WTC11 (cell line): Measurements from ENCODE around the gene SPATA3. TPM values are rescaled to one million over a fixed set of nuclear protein-coding genes. Genes with fewer than 3 reads are reported as not detected.

ENCODE experiments used
- ATAC-seq: fragments of 200-7000 bp; cut with Tn5 transposase; 2 replicates; pipeline ENCODE4 v1.10.0; 2021; ENCODE audit warnings: mild to moderate bottlenecking, moderate library complexity
- CTCF ChIA-PET: fragments of 300-600 bp; sonication (Branson Sonifier 250); formaldehyde crosslinking; loops from one replicate; lab custom pipeline; 2021; ENCODE audit warnings: antibody characterized with exemption; lab: Charles Lee
- POLR2A ChIA-PET: fragments of 350-600 bp; sonication (Branson Sonifier 250); formaldehyde crosslinking; loops from one replicate; lab custom pipeline; 2021; ENCODE audit warnings: antibody characterized with exemption; lab: Charles Lee
- DNase-seq: peaks from one replicate; pipeline ENCODE4 v3.0.0; 2021; ENCODE audit warnings: low spot score
- H3K27ac Mint-ChIP-seq: 2 replicates; pipeline ENCODE4 v1.8.0; 2021; ENCODE audit warnings: mixed read lengths
- H3K27me3 Mint-ChIP-seq: 2 replicates; pipeline ENCODE4 v1.8.0; 2021; ENCODE audit warnings: low read depth, mild to moderate bottlenecking, moderate library complexity, mixed read lengths
- H3K36me3 Mint-ChIP-seq: 2 replicates; pipeline ENCODE4 v1.8.0; 2021; ENCODE audit warnings: mixed read lengths
- H3K4me1 Mint-ChIP-seq: 2 replicates; pipeline ENCODE4 v1.8.0; 2022; ENCODE audit warnings: mixed read lengths
- H3K4me3 Mint-ChIP-seq: 2 replicates; pipeline ENCODE4 v1.8.0; 2021; ENCODE audit warnings: mild to moderate bottlenecking, moderate library complexity, mixed read lengths
- H3K9me3 Mint-ChIP-seq: 2 replicates; pipeline ENCODE4 v1.8.0; 2021; ENCODE audit warnings: mixed read lengths
- ATF1 ChIP-seq: sonication (generic); formaldehyde crosslinking; IDR thresholded peaks from 2 replicates; pipeline ENCODE4 v1.8.1; 2023; ENCODE audit warnings: mild to moderate bottlenecking, moderate library complexity, missing genetic modification reagents
- GABPB1 ChIP-seq: sonication (generic); formaldehyde crosslinking; IDR thresholded peaks from 2 replicates; pipeline ENCODE4 v1.8.1; 2023; ENCODE audit warnings: mild to moderate bottlenecking, missing genetic modification reagents
- GRHL2 ChIP-seq: fragments of 250-450 bp; sonication (Bioruptor Pico); IDR thresholded peaks from 2 replicates; pipeline ENCODE4 v1.8.0; 2022; ENCODE audit warnings: mild to moderate bottlenecking, moderate library complexity; ENCODE audit not compliant: insufficient replicate concordance, severe bottlenecking
- HMGXB4 ChIP-seq: sonication (generic); formaldehyde crosslinking; IDR thresholded peaks from 2 replicates; pipeline ENCODE4 v1.8.1; 2023; ENCODE audit warnings: mild to moderate bottlenecking, moderate library complexity, missing genetic modification reagents
- KAT7 ChIP-seq: sonication (generic); formaldehyde crosslinking; IDR thresholded peaks from 2 replicates; pipeline ENCODE4 v1.8.1; 2023; ENCODE audit warnings: missing genetic modification reagents, mild to moderate bottlenecking, borderline replicate concordance
- OVOL2 ChIP-seq: fragments of 250-450 bp; sonication (Bioruptor Pico); IDR thresholded peaks from 2 replicates; pipeline ENCODE4 v1.9.0; 2021; ENCODE audit warnings: mild to moderate bottlenecking, borderline replicate concordance
- PREB ChIP-seq: sonication (generic); formaldehyde crosslinking; IDR thresholded peaks from 2 replicates; pipeline ENCODE4 v1.8.1; 2022; ENCODE audit warnings: mild to moderate bottlenecking, missing genetic modification reagents, moderate library complexity, borderline replicate concordance
- ZNF219 ChIP-seq: sonication (generic); formaldehyde crosslinking; IDR thresholded peaks from 2 replicates; pipeline ENCODE4 v1.8.0; 2023; ENCODE audit warnings: missing genetic modification reagents, mild to moderate bottlenecking, borderline replicate concordance
- ZNF232 ChIP-seq: sonication (generic); formaldehyde crosslinking; IDR thresholded peaks from 2 replicates; pipeline ENCODE4 v1.8.0; 2022; ENCODE audit warnings: mild to moderate bottlenecking, missing genetic modification reagents
- ZNF396 ChIP-seq: fragments of 250-450 bp; sonication (Bioruptor Pico); IDR thresholded peaks from 2 replicates; pipeline ENCODE4 v1.8.0; 2021; ENCODE audit warnings: mild to moderate bottlenecking, moderate library complexity, borderline replicate concordance
- ZNF671 ChIP-seq: fragments of 250-450 bp; sonication (Bioruptor Pico); IDR thresholded peaks from 2 replicates; pipeline ENCODE4 v1.8.0; 2021; ENCODE audit warnings: mild to moderate bottlenecking
- total RNA-seq: library from RNA; stranded (reverse); gene quantifications from 3 replicates; pipeline ENCODE4 v1.2.3, GENCODE V29; 2021
- TF ChIP-seq, protein P1 (sequence below): fragments of 200-600 bp; IDR thresholded peaks from 2 replicates; pipeline ENCODE4 v1.8.0; 2022; ENCODE audit warnings: antibody characterized with exemption
- TF ChIP-seq, protein P2 (sequence below): sonication (generic); formaldehyde crosslinking; IDR thresholded peaks from 2 replicates; pipeline ENCODE4 v1.8.1; 2022; ENCODE audit warnings: mild to moderate bottlenecking, moderate library complexity, missing genetic modification reagents

Gene SPATA3
- total RNA-seq, 1 experiment from 2014 or later, result not detected

- H3K27me3 Mint-ChIP-seq, result peaks cover 38% of the 10 kb centered on the region
- ATAC-seq (no peak), DNase-seq (no peak)
- ChIA-PET POLR2A (no interaction called here), CTCF (no interaction called here)
- no peak overlapping the region for H3K4me3 Mint-ChIP-seq
- H3K27ac Mint-ChIP-seq, result no peak overlapping the region
- H3K36me3 Mint-ChIP-seq, result no peaks in the 10 kb centered on the region
- no peaks in the 10 kb centered on the region for H3K9me3 Mint-ChIP-seq
- TF ChIP-seq HMGXB4 (CRISPR knock-in tag) (no peak), ZNF671 (no peak), ZNF219 (CRISPR knock-in tag) (no peak), ATF1 (CRISPR knock-in tag) (no peak), GRHL2 (CRISPR knock-in tag) (no peak), ZNF232 (CRISPR knock-in tag) (no peak), OVOL2 (CRISPR knock-in tag) (no peak), ZNF396 (CRISPR knock-in tag) (no peak), KAT7 (CRISPR knock-in tag) (no peak)
- TF ChIP-seq, protein P1, sequence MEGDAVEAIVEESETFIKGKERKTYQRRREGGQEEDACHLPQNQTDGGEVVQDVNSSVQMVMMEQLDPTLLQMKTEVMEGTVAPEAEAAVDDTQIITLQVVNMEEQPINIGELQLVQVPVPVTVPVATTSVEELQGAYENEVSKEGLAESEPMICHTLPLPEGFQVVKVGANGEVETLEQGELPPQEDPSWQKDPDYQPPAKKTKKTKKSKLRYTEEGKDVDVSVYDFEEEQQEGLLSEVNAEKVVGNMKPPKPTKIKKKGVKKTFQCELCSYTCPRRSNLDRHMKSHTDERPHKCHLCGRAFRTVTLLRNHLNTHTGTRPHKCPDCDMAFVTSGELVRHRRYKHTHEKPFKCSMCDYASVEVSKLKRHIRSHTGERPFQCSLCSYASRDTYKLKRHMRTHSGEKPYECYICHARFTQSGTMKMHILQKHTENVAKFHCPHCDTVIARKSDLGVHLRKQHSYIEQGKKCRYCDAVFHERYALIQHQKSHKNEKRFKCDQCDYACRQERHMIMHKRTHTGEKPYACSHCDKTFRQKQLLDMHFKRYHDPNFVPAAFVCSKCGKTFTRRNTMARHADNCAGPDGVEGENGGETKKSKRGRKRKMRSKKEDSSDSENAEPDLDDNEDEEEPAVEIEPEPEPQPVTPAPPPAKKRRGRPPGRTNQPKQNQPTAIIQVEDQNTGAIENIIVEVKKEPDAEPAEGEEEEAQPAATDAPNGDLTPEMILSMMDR, result no peak
- TF ChIP-seq, all 79 proteins: peak for 0
- peaks cover 4% of the 10 kb centered on the region; the same call in 1 of the 2 replicates for H3K4me1 Mint-ChIP-seq
These were observed 53.5 kb downstream of the SPATA3 start for GRCh38 chr2:231049286-231050017.

DNA sequence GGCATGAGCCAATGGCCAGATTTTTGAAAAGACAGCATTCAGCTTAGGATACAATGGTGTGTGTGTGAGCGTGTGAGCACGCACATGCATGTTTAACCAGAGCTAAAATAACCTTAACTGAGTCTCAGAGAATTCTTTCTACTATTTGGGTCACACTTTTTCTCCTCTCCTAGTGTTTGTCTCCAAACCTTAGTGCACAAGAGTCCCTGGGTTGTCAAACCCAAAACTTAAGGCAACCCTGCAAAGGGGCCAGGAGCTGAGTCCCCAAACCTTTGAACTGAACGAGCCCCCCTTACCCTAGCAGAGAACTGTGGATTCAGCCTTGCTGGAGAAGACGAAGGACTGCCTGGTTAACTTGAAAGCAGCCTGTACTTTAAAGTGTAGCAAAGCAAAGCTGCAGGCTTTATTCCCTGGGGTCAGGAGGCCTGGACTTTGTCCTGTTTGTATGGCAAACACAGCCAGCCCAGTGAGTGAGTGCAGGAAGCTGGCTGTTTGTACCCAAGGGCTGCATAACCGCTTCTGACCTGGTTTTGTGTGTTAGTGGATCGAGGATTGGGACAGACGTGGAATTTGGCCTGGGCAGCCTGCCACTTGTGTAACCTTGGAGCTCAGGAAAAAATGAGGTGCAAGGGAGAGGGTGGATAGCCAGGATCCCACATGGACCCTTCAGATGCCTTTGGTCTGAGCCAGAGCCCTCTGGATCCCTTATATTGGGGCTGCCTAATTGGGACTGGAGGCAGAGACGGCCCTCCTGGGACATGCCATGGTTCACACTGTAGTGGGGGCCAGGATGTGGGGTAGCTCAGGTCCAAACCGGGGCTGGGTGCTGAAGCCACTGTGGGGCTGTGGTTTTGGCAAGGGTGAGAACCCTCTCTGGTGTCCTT, 54.3 kb downstream of the SPATA3 start:
- H3K9me3 Mint-ChIP-seq, result no peaks in the 10 kb centered on the region
- DNase-seq (no peak), ATAC-seq (no peak)
- H3K4me3 Mint-ChIP-seq, result no peak overlapping the region
- no peak overlapping the region for H3K27ac Mint-ChIP-seq
- no peaks in the 10 kb centered on the region for H3K36me3 Mint-ChIP-seq
- H3K4me1 Mint-ChIP-seq, result peaks cover 4% of the 10 kb centered on the region; the same call in 1 of the 2 replicates
- H3K27me3 Mint-ChIP-seq, result peaks cover 46% of the 10 kb centered on the region
- TF ChIP-seq, protein P2, sequence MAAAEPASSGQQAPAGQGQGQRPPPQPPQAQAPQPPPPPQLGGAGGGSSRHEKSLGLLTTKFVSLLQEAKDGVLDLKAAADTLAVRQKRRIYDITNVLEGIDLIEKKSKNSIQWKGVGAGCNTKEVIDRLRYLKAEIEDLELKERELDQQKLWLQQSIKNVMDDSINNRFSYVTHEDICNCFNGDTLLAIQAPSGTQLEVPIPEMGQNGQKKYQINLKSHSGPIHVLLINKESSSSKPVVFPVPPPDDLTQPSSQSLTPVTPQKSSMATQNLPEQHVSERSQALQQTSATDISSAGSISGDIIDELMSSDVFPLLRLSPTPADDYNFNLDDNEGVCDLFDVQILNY, result no peak
- TF ChIP-seq GABPB1 (CRISPR knock-in tag), result peak; percentile 80
- ChIA-PET POLR2A (interaction anchor here (0.6 kb wide), 1 partner anchor 44 kb away, joined by 8 read pairs; no protein-coding TSS in a partner anchor), CTCF (interaction anchor here (0.6 to 1.0 kb wide), 2 partner anchors 50 to 137 kb away, joined by 3 read pairs; no protein-coding TSS in a partner anchor)

GRCh38 chr2:231051116-231051515, 55.2 kb downstream of the SPATA3 start:
- no peak overlapping the region for H3K4me3 Mint-ChIP-seq
- TF ChIP-seq GABPB1 (CRISPR knock-in tag) (peak; percentile 25; the same call in 1 of the 2 replicates), PREB (CRISPR knock-in tag) (no peak)
- no peaks in the 10 kb centered on the region for H3K9me3 Mint-ChIP-seq
- no peak overlapping the region for H3K27ac Mint-ChIP-seq
- ChIA-PET POLR2A (interaction anchor here (0.6 kb wide), 1 partner anchor 45 kb away, joined by 8 read pairs; no protein-coding TSS in a partner anchor), CTCF (interaction anchor here (1.0 kb wide), 1 partner anchor 51 kb away, joined by 3 read pairs; no protein-coding TSS in a partner anchor)
- no peaks in the 10 kb centered on the region for H3K36me3 Mint-ChIP-seq
- peaks cover 46% of the 10 kb centered on the region for H3K27me3 Mint-ChIP-seq
- no peak for DNase-seq
- no peak for ATAC-seq
- H3K4me1 Mint-ChIP-seq, result peaks cover 7% of the 10 kb centered on the region; the same call in 1 of the 2 replicates
